A673 (cell line): ENCODE measurements around the gene IFITM5. TPM values are rescaled to one million over a fixed set of nuclear protein-coding genes. Genes with fewer than 3 reads are reported as not detected.
"Not testable (repeated sequence)": the region's sequence is repeated elsewhere in the genome, so short reads cannot be mapped to it uniquely, and the experiment has no call there.

ENCODE experiments used
- BruUV-seq: library from RNA; stranded (reverse); fragments of 400-500 nt; replicated peaks from 2 replicates; lab custom pipeline; 2021; lab: Mats Ljungman, UMichigan
- CTCF ChIA-PET: fragments of 300-600 bp; sonication (Branson Sonifier 250); formaldehyde crosslinking; loops from one replicate; lab custom pipeline; 2022; ENCODE audit warnings: antibody characterized with exemption; lab: Charles Lee
- POLR2A ChIA-PET: fragments of 300-600 bp; sonication (Branson Sonifier 250); formaldehyde crosslinking; loops from one replicate; lab custom pipeline; 2022; ENCODE audit warnings: antibody characterized with exemption; ENCODE audit not compliant: low non-redundant PET; lab: Charles Lee
- DNase-seq: peaks from one replicate; pipeline ENCODE4 v3.0.0-alpha.2; 2015; ENCODE audit warnings: low spot score
- H3K27ac ChIP-seq: fragments of 200-600 bp; sonication (generic); 2 replicates; pipeline ENCODE4 v1.5.1; 2016; ENCODE audit warnings: mixed run types, low read depth, mild to moderate bottlenecking, mixed read lengths, antibody characterized with exemption, low read length; ENCODE audit not compliant: poor library complexity, severe bottlenecking
- H3K27me3 ChIP-seq: fragments of 200-600 bp; sonication (generic); replicated peaks from 2 replicates; pipeline ENCODE4 v1.6.1; 2017; ENCODE audit warnings: mixed run types, low read depth, mild to moderate bottlenecking, mixed read lengths, antibody characterized with exemption, low read length; ENCODE audit not compliant: insufficient read depth, poor library complexity
- H3K36me3 ChIP-seq: fragments of 200-600 bp; sonication (generic); 2 replicates; pipeline ENCODE4 v1.6.1; 2016; ENCODE audit warnings: mixed run types, mild to moderate bottlenecking, mixed read lengths, antibody characterized with exemption, low read length; ENCODE audit not compliant: insufficient read depth, poor library complexity, severe bottlenecking
- H3K4me1 ChIP-seq: fragments of 200-600 bp; sonication (generic); 2 replicates; pipeline ENCODE4 v1.6.1; 2017; ENCODE audit warnings: mixed run types, mild to moderate bottlenecking, mixed read lengths, antibody characterized with exemption, low read length; ENCODE audit not compliant: insufficient read depth, poor library complexity, severe bottlenecking
- H3K4me3 ChIP-seq: fragments of 200-600 bp; sonication (generic); 2 replicates; pipeline ENCODE4 v1.5.1; 2016; ENCODE audit warnings: low read depth, mixed run types, mild to moderate bottlenecking, mixed read lengths, low read length; ENCODE audit not compliant: poor library complexity, severe bottlenecking
- H3K9me3 ChIP-seq: fragments of 200-600 bp; sonication (generic); 2 replicates; pipeline ENCODE4 v1.6.1; 2016; ENCODE audit warnings: mixed run types, low read depth, mild to moderate bottlenecking, mixed read lengths, antibody characterized with exemption, low read length; ENCODE audit not compliant: poor library complexity, severe bottlenecking
- CTCF ChIP-seq: fragments of 300-800, 200-600 bp; sonication (generic); conservative IDR thresholded peaks from 2 replicates; pipeline ENCODE4 v1.5.1; 2017; ENCODE audit warnings: low read depth, mild to moderate bottlenecking, antibody characterized with exemption, low read length, moderate library complexity, mixed read lengths
- EZH2 ChIP-seq: fragments of 200-600 bp; sonication (generic); IDR thresholded peaks from 2 replicates; pipeline ENCODE4 v1.6.1; 2017; ENCODE audit warnings: borderline replicate concordance, low read depth, mild to moderate bottlenecking, mixed read lengths, antibody characterized with exemption, low read length; ENCODE audit not compliant: poor library complexity, severe bottlenecking
- intact Hi-C: fragments of 100-400 bp; cut with micrococcal nuclease; formaldehyde crosslinking; loops from one replicate; pipeline ENCODE4 v1.10.0; 2022; ENCODE audit not compliant: unreplicated experiment
- total RNA-seq: library from RNA; stranded (reverse); gene quantifications from 2 replicates; pipeline ENCODE4 v1.2.3, GENCODE V29; 2021

Gene IFITM5
- total RNA-seq, 1 experiment from 2014 or later, result not detected

- POLR2A ChIA-PET, result no interaction called here
- no peaks in the 10 kb centered on the region for H3K36me3 ChIP-seq
- intact Hi-C loops, result no loop called here
- H3K4me1 ChIP-seq, result no peaks in the 10 kb centered on the region
- H3K27me3 ChIP-seq, result no peaks in the 10 kb centered on the region
- BruUV-seq, result no TSS peak
- H3K9me3 ChIP-seq, result no peaks in the 10 kb centered on the region
- H3K27ac ChIP-seq, result no peak overlapping the region
- TF ChIP-seq CTCF (no peak), EZH2 (no peak)
- H3K4me3 ChIP-seq, result no peak overlapping the region
- CTCF ChIA-PET, result no interaction called here
- no peak for DNase-seq
Observed at GRCh38 chr11:271319-271715, 28.0 kb downstream of the IFITM5 start.

GRCh38 chr11:270451-271318, 28.6 kb downstream of the IFITM5 start:
- Histone ChIP-seq H3K27ac (no peak overlapping the region), H3K27me3 (no peaks in the 10 kb centered on the region), H3K4me3 (no peak overlapping the region), H3K9me3 (no peaks in the 10 kb centered on the region), H3K4me1 (no peaks in the 10 kb centered on the region), H3K36me3 (no peaks in the 10 kb centered on the region)
- TF ChIP-seq EZH2, result no peak
- ChIA-PET CTCF (no interaction called here), POLR2A (no interaction called here)
- intact Hi-C loops, result no loop called here
- BruUV-seq, result no TSS peak
- DNase-seq, result no peak

- intact Hi-C loops, result no loop called here
- CTCF ChIA-PET, result no interaction called here
- no peaks in the 10 kb centered on the region for H3K4me1 ChIP-seq
Observed at GRCh38 chr11:269146-269890, 30.0 kb downstream of the IFITM5 start.

GRCh38 chr11:268716-269145, 30.6 kb downstream of the IFITM5 start:
- peak overlapping the region; percentile 36 for H3K4me3 ChIP-seq
- CTCF ChIA-PET, intact Hi-C loops, DNase-seq, POLR2A ChIA-PET, H3K4me1 ChIP-seq, BruUV-seq, H3K27me3 ChIP-seq, H3K9me3 ChIP-seq, H3K36me3 ChIP-seq, H3K27ac ChIP-seq: not testable (repeated sequence)

More at GRCh38 chr11:269146-269890, 30.0 kb downstream of the IFITM5 start:
- no peaks in the 10 kb centered on the region for H3K36me3 ChIP-seq
- no peak overlapping the region for H3K27ac ChIP-seq
- peak overlapping the region; percentile 36 for H3K4me3 ChIP-seq
- no peak for DNase-seq
- no peaks in the 10 kb centered on the region for H3K27me3 ChIP-seq
- BruUV-seq, result no TSS peak
- TF ChIP-seq EZH2 (no peak), CTCF (no peak)
- H3K9me3 ChIP-seq, result no peaks in the 10 kb centered on the region
- POLR2A ChIA-PET, result no interaction called here
